ENCODE measurements around the gene CPNE7.

DNA sequence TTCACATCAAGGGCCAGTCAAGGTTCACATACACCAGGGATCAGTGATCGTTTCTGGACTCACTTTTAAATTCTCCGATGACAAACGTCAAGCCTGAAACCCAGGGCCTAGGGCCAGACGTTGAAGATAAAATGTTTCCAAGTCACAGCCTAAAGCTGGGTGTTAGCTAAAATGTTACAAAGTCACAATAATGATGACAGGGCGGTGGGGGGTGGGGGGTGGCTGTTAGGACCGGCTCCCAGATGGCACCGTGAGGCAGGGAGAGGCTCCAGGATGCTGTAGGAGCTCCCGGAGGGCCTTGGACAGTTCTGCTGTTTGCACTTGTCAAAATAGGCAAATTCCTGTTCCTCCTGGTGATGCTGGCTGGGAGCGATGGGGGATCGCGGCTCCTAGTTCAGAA, 31.4 kb upstream of the CPNE7 start:
- no peak for TF ChIP-seq POLR2A (IDR thresholded peaks at IDR 0.05)
- TF ChIP-seq, protein P1, sequence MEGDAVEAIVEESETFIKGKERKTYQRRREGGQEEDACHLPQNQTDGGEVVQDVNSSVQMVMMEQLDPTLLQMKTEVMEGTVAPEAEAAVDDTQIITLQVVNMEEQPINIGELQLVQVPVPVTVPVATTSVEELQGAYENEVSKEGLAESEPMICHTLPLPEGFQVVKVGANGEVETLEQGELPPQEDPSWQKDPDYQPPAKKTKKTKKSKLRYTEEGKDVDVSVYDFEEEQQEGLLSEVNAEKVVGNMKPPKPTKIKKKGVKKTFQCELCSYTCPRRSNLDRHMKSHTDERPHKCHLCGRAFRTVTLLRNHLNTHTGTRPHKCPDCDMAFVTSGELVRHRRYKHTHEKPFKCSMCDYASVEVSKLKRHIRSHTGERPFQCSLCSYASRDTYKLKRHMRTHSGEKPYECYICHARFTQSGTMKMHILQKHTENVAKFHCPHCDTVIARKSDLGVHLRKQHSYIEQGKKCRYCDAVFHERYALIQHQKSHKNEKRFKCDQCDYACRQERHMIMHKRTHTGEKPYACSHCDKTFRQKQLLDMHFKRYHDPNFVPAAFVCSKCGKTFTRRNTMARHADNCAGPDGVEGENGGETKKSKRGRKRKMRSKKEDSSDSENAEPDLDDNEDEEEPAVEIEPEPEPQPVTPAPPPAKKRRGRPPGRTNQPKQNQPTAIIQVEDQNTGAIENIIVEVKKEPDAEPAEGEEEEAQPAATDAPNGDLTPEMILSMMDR (IDR thresholded peaks at IDR 0.05) = no peak
